CD4-positive, alpha-beta T cell treated with Interleukin-4 for 1 hour (primary cell): ENCODE measurements around the gene SEMA4A.
"Not testable (repeated sequence)": the region's sequence is repeated elsewhere in the genome, so short reads cannot be mapped to it uniquely, and the experiment has no call there.

Experiments
- DNase-seq, 2 donors: peaks; one replicate each; pipeline ENCODE4 v3.0.0-alpha.2; 2020 to 2022

Gene SEMA4A

DNA sequence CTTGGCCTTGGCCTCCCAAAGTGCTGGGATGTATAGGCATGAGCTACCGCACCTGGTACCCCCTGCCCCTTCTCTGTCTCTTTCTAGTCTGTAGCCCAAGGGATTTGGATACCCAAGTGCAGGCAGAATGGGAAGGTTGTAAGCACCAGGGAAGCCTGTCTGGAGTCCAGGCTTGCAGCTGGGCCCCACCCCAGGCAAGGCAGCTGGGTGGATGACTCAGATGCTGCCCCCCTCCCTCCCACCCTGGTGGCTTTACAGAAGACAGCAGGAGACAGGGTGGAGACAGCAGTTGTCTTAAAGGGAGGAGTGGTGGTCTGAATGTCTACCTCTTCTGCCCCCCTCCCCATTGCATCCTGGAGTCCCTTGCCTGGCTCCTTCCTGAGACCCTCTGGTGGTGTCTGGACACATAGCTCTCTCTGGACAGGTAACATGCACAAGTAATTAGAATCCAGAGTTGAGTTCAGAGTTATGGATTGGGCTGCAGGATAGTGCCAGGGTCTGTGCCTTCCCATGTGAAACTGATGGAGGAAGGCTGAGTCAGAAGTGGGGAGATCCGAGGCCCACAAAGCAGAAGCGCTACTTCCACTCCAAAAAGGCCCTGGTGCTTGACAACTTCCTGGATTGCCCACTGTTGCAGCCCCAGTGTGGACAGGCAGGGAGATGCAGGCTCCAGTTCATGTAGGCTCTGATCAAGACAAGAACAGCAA, 33.7 kb upstream of the SEMA4A start:
- peak; percentile 51 to 73 for DNase-seq

DNA sequence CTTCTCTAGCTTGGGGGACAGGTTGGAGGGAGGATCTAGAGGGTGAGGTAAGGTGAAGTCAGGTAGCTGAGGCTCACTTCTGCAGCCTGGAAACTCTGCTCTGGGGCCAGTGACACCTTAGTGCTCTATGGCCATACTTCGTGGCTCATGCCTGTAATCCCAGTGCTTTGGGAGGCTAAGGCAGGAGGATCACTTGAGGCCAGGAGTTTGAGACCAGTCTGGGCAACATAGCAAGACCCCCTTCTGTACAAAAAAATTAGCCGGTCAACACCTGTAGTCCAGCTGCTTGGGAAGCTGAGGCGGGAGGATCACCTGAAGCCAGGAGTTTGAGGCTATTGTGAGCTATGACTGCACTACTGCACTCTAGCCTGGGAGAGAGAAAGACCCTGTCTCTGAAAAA, 33.1 kb upstream of the SEMA4A start:
- no peak for DNase-seq

DNA sequence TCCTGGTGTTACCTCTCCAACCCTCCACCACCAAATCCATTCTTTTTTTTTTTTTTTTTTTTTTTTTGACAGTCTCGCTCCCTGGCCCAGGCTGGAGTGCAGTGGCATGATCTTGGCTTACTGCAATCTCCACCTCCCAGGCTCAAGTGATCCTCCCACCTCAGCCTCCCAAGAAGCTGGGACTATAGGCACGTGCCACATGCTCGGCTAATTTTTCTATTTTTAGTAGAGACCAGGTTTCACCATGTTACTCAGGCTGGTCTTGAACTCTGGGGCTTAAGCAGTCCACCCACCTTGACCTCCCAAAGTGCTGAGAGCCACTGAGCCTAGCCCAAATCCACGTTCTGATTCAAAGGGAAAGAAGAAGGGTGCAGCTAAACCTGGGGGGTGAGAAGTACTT, 32.4 kb upstream of the SEMA4A start:
- DNase-seq = peak in 1 of 2 donors; percentile 9

DNA sequence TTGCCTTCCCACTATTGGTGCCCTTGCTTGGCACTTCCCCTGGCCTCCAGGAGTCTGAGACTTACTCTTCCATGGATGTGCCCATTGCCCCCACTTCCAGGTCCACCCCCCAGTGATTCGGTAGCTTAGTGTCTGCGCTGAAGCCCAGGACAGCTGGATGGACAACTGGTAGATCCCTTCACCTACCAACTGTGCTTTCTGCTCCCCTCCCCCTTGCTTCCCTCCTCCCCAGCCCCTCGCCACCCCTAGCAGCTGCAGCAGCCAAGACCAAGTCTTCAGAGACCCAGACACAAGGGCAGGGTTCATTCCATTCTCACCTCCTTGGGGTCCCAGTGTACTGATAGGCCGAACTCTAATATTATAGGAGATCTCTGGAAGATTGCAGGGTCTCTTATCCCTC, 31.9 kb upstream of the SEMA4A start:
- DNase-seq = peak in 1 of 2 donors; percentile 16

DNA sequence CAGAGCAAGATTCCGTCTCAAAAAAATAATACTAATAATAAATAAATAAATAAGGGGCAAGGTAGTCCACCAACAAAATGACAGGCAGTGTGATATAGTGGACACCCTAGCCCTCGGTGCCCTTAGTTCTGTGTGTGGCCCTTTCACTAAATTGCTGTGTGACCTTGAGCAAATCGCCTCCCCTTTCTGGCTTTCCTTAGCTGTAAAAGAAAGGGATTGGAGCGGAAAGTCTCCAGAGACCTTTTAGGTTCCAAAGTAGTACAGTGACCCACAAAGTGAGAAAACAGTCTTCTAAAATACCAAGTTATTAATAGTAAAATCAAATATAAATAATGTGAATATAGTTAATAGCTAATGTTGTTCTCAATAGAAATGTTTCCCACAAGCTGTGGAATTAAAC, 31.3 kb upstream of the SEMA4A start:
- peak in 1 of 2 donors; percentile 18 for DNase-seq

DNA sequence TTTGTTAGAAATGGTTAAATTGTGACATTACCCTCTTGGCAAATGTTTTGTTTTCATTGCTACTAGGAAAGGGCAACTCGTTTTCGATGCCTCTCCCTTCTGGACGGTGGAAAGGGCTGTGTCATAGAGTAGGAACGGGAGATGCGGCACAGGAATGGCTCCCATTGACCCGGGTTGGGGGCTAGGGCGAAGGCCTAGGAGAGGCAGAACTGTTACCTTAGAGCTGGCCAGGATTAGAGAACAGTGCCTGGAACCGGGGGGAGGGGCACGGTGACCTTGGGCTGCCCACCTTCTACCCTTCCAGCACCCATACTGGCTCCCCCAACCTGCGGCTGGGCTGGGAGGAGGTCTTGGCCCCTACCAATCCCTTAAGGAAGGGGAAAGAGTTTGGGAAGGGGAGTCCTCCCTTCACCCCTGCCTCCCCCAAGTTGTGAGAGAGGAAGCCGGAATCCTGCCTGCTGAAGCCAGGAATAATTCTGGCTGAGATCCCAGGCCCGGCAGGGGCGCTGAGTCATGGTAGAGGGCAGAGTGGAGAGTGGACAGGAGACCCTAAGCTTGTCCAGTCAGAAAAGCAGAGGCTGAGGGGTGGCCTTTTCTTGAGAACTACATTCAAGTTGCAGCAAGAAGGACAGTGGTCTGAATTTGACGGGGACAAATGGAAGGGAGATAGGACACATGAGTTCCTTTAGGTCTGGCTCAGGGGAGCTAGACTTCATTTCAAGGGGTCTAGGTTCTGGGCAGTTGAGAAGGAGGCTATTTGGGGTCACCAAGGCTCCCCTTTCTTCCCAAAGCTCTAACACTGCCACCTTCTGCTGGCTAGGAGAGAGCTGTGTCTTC, 30.6 kb upstream of the SEMA4A start:
- DNase-seq = peak in 1 of 2 donors; percentile 31

DNA sequence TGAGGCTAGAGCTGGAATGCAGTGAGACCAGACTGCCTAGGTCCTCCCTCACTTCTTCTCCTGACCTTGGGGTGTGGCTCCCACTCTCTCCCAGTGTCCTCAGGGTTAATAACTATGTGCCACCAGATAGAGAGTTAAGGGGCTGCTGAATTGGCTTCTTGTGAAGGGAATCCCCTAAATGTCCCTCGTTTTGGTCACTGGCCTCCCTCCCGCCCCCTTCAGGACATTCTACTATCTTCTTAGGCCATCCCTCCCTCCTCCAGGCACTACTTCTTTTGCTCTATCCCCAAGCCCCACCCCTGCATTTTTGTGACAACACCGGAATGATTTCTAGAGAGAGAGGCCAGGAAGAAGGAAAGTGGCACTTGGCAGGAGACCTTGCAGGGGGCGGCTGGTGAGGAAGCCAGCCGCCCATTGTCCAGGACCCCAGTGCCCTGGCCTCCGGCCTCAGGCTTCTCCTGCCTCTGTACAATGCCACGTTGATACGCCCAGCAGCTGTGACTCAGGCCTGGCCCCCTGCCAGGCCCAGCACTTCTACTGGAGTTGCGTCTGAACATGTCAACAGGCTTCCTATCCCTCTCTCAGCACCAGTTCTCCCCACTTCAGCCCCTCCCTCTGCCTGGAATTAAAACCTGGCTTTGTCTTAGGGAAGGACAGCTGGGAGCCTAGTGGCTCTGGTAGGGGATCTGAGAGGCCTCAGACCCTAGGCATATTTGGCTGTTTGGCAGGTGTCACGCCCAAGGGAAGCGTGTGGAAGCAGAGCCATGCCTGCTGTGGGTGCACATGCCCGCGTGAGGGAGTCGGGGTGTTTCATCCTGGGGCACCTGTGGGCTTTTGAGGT, 29.8 kb upstream of the SEMA4A start:
- peak; percentile 64 to 76 for DNase-seq

DNA sequence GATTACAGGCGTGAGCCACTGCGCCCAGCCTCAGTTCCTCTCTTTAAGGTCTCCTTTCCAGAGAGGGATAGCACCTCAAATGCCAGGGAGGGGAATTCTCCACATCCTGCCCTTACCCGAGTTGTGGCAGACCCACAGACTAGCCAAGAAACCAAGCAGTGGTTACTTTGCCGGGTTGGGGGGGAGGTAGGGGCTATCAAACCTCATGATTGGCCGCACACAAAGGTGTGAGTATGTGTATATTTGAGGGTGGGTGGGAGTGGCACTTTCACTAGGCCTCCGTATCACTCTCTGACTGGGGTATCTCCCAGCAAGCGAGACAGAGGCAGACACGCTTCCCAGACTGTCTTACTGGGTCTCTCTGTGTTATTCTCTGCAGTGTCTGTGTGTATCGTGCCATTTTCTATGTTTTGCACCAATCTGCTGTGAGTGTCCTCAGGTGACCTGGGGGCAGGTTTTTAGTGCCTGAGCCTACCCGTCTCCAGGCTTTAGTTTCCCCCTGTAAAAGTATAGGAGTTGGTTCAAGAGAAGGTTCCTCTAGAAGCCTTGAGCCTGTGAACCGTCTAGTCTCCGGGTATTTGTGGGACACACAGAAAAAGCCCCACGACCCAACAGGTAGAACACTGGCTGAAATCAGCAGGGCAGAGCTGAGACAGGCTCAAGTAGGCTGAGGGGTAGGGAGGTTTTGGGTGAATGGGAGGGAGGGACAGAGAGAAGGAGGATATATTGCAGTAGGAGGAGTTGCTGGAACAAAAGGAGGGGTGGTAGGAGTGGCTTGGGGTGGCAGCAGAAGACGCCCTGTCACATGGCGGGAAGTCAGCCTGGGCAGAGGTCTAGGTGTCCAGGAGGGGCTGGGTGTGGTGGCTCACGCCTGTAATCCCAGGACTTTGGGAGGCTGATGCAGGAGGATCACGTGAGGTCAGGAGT, 28.6 kb upstream of the SEMA4A start:
- peak; percentile 55 to 72 for DNase-seq

DNA sequence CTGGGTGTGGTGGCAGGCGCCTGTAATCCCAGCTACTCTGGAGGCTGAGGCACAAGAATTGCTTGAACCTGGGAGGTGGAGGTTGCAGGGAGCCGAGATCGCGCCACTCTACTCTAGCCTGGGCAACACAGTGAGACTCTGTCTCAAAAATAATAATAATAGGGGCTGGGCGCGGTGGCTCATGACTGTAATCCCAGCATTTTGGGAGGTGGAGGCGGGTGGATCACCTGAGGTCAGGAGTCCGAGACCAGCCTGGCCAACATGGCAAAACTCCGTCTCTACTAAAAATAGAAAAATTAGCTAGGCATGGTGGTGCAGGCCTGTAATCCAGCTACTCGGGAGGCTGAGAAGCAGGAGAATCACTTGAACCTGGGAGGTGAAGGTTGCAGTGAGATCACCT, 27.8 kb upstream of the SEMA4A start:
- not testable (repeated sequence) for DNase-seq

DNA sequence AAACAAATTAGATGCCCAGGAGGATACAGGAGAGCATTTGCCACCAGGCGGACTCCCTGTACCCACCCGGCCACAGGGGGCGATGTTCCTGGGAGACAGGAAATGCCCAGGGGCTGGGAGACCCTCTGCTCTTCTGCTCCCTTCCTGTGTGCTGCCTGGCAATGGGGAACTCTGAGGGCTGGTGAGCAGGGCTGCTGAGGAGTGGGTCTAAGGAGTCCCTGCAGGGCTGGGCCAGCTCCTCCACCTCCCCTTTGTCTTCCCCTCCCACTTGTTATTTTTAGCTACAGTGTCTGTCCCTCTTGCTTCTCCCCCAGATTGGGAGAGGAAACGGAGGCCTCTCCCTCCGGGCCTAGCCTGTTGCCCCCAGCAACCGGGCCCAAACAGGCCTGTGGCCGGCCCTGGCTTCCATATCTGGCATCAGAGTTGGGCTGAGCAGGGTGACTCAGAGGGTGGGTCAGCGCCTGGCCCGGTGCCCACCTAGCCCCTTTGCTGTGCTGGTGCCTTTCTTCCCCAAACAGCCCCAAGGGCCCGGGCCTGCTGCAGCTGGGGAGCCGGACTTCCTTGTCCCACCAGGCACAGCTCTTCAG, 27.2 kb upstream of the SEMA4A start:
- peak; percentile 78 to 86 for DNase-seq

DNA sequence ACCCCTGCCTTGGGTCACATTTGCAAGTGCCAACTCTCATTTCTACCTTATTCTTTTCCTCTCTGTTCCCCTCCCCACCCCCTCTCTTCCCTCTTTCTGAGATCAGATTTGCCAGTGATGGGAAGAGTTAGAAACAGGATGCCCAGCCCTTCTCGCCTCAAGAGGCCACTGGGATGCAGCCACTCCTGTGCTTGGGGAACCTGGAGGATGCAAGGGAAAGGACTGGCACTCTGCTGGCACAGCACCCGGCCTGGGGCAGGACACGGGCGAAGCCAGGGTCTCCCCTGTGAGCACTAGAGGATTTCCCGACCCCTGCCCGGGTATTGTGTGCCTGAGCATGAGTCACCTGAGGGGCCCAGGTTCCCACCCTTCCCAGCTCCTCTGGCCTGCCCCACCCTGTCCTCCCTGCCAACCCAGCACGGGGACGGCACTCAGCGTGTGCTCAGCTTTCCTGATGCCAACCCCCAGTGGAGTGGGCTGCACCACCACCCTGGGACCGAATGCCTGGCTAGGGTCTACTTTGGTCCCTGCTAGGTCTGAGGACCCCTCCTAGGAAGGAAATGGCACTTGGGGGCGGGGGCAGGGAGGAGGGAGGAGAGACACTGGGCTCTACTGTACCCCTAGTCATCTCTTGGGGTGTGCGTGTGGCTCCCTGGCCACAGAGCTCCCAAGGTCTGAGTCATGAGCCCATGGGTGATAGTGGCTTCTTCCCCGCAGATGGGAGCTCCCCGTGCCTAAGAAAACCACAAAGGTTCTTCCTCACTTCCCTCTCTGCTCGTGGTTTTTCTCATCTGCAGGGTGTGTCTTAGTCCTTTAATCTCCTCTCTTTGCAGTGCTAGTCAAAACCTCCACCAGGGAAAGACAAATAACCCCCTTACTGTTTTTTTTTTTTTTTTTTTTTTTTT, 26.5 kb upstream of the SEMA4A start:
- peak; percentile 89 to 90 for DNase-seq

DNA sequence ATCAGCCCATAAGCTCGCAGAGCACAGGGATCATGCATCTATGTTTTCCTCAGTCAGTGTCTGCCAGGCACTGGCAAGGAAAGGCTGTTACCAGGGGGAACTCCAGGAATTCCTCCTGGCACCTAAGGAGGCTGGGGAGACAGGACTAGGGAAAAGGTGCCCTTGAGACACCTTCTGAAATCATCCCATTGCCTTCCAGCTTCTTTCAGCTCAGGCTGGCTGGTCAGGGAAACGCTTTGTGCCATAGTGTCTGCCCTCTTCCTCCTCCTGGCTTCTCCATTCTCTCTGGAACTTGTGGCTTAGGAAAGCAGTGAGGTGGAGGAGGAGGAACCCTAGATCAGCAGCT, 25.1 kb upstream of the SEMA4A start:
- DNase-seq = no peak

DNA sequence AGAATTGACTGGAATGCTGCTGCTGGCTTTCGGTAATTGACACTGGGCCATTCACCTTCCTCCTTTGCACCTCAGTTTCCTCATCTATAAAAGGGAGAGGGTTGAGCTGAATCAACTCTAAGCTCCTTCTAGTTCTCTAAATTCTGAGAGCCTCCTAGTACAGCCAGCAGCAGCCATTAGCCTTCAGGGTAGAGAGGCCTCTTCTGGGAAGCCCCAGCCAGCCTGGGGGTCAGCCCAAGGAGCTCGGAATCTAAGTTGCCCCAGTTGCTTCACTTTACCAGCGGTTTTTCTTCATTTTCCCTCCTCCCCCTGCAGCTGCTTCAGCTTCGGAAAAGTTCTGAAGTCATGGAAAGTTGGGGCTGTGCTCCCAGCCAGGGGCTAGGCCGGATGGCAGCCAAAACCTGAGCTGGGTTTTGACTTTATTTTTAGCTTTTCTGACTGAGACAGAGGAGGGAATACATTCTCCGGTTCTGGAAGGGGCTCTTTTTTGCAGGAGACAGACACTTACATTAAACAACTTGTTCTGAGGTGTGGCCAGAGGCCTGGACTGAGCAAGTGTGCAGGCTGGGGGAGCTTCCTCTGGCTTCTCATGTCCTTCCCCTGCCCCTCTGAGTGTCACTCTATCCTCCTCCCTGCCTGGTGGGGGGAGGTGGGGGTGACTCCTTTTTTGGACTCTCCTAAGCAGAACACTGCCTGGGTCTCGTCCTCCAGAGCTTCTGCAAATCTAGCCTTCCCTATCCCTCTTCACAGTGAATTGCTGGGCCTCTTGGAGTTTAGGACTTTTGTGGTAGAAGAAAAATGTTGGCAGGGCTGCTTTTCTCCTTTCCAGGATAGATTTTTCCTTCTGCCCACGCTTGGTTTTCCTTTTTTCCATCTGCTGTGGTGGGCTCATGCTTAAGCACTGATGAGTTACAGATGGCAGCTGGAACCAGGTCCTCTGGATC, 24.5 kb upstream of the SEMA4A start:
- no peak for DNase-seq

DNA sequence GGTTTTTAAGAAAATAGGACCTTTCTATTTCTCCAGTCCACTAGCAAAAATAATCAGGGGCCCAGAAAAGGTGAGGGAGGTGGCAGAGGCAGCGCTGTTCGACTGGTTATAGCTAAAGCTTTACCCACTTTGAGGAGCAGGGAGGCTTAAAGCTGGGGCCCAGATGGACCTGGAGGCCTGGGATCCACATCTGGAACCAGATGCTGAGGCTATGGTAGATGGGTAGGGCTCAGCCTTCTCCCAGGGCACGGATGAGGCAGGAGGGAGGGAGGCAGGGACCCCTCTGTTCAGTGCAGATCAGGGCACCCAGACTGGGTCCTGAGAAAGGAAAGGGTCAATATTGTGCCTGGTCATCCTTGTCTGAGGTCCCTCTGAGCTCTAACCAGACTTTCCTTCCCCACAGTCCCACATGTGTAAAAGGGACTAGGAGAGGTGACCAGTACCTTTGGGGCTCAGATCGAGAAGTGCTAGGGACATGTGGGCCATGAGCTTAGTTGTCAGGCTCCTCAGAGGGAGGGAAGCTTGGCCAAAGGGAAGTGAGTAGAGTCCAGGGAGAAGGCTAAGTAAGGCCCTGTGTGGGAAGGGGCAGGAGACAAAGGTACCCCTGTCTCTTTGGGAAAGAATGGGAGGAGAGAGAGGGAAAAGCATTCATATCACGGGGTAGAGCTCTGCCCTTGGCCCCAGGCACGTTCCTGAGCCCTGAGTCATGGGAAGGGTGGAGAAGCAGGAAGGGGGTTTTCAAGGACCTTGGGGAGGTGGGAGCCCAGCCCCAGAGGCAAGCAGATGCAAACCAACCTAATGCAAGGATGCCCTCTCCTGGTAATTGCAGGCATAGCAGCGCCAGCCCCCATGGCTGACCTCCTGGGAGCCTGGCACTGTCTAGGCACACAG, 23.5 kb upstream of the SEMA4A start:
- peak; percentile 79 to 81 for DNase-seq

DNA sequence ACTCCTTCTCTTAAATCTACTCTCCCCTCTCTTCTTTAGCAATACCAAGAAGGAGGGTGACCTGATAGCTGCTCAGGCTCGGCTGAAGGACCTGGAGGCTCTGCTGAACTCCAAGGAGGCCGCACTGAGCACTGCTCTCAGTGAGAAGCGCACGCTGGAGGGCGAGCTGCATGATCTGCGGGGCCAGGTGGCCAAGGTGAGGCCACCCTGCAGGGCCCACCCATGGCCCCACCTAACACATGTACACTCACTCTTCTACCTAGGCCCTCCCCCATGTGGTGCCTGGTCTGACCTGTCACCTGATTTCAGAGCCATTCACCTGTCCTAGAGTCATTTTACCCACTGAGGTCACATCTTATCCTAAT, 22.8 kb upstream of the SEMA4A start:
- no peak for DNase-seq

DNA sequence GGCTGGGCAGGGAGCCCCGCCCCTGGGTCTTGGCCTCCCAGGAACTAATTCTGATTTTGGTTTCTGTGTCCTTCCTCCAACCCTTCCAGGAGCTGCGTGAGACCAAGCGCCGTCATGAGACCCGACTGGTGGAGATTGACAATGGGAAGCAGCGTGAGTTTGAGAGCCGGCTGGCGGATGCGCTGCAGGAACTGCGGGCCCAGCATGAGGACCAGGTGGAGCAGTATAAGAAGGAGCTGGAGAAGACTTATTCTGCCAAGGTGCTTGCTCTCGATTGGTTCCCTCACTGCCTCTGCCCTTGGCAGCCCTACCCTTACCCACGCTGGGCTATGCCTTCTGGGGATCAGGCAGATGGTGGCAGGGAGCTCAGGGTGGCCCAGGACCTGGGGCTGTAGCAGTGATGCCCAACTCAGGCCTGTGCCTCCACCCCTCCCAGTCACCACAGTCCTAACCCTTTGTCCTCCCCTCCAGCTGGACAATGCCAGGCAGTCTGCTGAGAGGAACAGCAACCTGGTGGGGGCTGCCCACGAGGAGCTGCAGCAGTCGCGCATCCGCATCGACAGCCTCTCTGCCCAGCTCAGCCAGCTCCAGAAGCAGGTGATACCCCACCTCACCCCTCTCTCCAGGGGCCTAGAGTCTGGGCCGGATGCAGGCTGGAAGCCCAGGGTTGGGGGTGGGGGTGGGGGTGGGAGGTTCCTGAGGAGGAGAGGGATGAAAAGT, 18.5 kb upstream of the SEMA4A start:
- DNase-seq = peak in 1 of 2 donors; percentile 29

DNA sequence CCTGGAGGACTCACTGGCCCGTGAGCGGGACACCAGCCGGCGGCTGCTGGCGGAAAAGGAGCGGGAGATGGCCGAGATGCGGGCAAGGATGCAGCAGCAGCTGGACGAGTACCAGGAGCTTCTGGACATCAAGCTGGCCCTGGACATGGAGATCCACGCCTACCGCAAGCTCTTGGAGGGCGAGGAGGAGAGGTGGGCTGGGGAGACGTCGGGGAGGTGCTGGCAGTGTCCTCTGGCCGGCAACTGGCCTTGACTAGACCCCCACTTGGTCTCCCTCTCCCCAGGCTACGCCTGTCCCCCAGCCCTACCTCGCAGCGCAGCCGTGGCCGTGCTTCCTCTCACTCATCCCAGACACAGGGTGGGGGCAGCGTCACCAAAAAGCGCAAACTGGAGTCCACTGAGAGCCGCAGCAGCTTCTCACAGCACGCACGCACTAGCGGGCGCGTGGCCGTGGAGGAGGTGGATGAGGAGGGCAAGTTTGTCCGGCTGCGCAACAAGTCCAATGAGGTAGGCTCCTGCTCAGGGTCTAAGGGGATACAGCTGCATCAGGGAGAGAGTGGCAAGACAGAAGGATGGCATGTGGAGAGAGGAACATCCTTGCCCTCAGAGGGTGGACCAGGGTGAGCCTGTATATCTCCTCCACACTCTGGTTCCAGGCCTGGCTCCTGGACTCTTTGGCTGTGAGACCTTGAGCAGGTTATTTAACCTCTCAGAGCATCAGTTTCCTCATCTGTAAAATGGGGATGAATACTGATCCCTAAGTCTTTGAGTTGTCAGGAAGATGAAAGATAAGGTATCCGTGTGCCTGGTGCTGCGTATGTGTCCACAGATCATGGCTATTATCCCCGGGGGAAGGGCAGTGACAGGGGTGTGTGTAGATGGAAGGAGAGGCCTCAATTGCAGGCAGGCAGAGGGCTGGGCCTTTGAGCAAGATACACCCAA, 17.2 kb upstream of the SEMA4A start:
- peak in 1 of 2 donors; percentile 36 for DNase-seq
